Cardiac fibroblast (primary cell): ENCODE results near the gene CCDC150.

Experiments
- DNase-seq, 2 donors: peaks; one replicate each; pipeline versions ENCODE4 v3.0.0 to v3.0.0-alpha.2; 2010; ENCODE audit warnings: low read depth in 2 of 2
- H3K4me3 ChIP-seq, 2 donors: replicated peaks in 1 of 2; 1 replicate in 1 of 2; 2 replicates in 1 of 2; pipeline ENCODE4 v1.5.1; 2011; ENCODE audit warnings: low read depth in 2 of 2, low read length in 2 of 2, mild to moderate bottlenecking in 2 of 2, moderate library complexity in 1 of 2
- TF ChIP-seq, protein P1 (sequence below): IDR thresholded peaks from one replicate; pipeline ENCODE4 v1.5.1; 2011; ENCODE audit warnings: low read depth, mild to moderate bottlenecking, low read length, inconsistent platforms

CCDC150 gene

GRCh38 chr2:196651387-196652094 is 12.0 kb downstream of the CCDC150 start:
- H3K4me3 ChIP-seq = no peak overlapping the region
- TF ChIP-seq, protein P1, sequence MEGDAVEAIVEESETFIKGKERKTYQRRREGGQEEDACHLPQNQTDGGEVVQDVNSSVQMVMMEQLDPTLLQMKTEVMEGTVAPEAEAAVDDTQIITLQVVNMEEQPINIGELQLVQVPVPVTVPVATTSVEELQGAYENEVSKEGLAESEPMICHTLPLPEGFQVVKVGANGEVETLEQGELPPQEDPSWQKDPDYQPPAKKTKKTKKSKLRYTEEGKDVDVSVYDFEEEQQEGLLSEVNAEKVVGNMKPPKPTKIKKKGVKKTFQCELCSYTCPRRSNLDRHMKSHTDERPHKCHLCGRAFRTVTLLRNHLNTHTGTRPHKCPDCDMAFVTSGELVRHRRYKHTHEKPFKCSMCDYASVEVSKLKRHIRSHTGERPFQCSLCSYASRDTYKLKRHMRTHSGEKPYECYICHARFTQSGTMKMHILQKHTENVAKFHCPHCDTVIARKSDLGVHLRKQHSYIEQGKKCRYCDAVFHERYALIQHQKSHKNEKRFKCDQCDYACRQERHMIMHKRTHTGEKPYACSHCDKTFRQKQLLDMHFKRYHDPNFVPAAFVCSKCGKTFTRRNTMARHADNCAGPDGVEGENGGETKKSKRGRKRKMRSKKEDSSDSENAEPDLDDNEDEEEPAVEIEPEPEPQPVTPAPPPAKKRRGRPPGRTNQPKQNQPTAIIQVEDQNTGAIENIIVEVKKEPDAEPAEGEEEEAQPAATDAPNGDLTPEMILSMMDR = no peak
- no peak for DNase-seq

DNA sequence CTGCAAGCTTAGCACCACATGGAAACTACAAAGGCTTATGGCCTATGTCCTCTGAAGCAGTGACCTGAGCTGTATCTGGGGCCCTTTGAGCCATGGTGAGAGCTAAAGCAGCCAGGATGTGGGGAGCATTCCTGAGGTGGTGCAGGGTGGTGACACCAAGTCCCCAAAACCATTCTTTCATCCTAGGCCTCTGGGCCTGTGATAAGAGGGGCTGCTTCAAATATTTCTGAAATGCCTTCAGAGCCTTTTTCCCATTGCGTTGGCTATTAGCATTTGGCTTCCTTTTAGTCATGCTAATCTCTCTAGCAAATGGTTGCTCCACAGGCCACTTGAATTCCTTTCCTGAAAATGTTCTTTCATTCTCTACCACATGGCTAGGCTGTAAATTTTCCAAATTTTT is 13.4 kb downstream of the CCDC150 start:
- DNase-seq = no peak
- TF ChIP-seq, protein P1 = no peak
- H3K4me3 ChIP-seq = no peak overlapping the region

- TF ChIP-seq, protein P1 = no peak
- no peak for DNase-seq
- no peak overlapping the region for H3K4me3 ChIP-seq
Measured at GRCh38 chr2:196653843-196654242, 14.3 kb downstream of the CCDC150 start.

DNA sequence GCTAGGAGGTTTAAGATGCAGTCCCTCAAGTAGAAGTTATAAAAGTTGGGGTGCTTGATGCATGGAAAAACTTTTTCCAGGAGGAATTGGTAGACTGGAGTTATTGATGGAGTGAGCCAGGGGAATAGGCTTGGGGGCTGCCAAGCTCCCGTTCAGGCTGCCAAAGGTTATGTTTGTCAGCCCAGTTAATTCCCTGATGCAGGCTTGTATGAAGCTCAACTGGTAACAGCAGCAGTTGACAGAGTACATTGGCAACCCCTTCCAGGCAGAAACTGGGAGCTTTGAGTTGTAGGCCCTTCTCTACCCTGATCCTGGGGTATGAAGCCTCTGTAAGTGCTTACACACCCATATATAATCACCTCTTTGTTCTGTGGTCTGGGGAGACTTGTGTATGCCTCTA is 16.2 kb downstream of the CCDC150 start:
- no peak for DNase-seq
- no peak overlapping the region for H3K4me3 ChIP-seq
- TF ChIP-seq, protein P1 = no peak

DNA sequence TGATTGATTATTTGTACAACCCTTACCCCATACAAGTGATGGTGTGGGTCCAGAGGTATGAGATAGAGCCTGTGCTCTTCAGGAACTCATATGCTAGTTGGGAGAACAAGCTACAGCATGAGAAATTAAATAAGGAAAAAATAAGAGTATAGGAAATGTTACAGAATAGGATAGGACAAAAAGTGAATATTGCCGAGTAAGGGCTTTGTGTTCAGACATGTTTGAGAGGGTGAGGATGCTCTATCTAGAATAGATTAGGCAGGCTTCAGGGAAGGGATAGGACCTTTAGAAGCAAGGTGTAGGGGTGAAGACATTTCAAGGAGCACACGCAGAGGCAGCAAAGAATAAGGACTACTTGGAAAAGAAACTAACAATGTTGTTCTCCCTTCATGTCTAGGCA is 17.8 kb downstream of the CCDC150 start:
- TF ChIP-seq, protein P1 = no peak
- DNase-seq = no peak
- no peak overlapping the region for H3K4me3 ChIP-seq

DNA sequence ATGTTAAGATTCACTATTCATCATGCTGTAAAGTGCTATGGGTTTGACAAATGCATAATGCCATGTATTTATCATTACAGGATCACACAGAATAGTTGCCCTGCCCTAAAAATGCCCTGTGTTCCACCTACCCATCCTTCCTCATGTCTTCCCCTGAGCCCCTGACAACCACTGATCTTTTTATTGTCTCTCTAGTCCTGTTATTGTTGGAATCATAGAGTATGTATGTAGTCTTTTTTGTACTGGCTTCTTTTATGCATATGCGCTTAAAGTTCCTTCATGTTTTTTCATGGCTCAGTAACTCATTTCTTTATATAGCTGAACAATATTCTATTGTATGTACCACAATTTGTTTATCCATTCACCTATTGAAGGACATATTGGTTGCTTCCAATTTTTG is 20.3 kb downstream of the CCDC150 start:
- DNase-seq = no peak

More for the DNA sequence above, 20.3 kb downstream of the CCDC150 start:
- no peak overlapping the region for H3K4me3 ChIP-seq
- TF ChIP-seq, protein P1 = no peak
